ENCODE results near the gene SLC12A3. TPM values are rescaled to one million over a fixed set of nuclear protein-coding genes. Genes with fewer than 3 reads are reported as not detected.

Gene SLC12A3
- total RNA-seq, 2 experiments from 2014 or later, result not detected

GRCh38 chr16:56898847-56899246 is 33.8 kb downstream of the SLC12A3 start:
- intact Hi-C loops (cut with micrococcal nuclease), result no loop called here
- H3K27ac Mint-ChIP-seq, result no peak overlapping the region
- no peak for DNase-seq
- no peak overlapping the region for H3K4me3 Mint-ChIP-seq
- no peaks in the 10 kb centered on the region for H3K27me3 Mint-ChIP-seq (ENCODE audit: low read depth)
- H3K9me3 Mint-ChIP-seq, result no peaks in the 10 kb centered on the region
- peaks cover 19% of the 10 kb centered on the region for H3K4me1 Mint-ChIP-seq (ENCODE audit: low read depth)
- no peaks in the 10 kb centered on the region for H3K36me3 Mint-ChIP-seq (ENCODE audit: low read depth)
- CTCF ChIA-PET, result no interaction called here

- CTCF ChIA-PET, result no interaction called here
- H3K36me3 Mint-ChIP-seq (ENCODE audit: low read depth), result no peaks in the 10 kb centered on the region
- H3K27me3 Mint-ChIP-seq (ENCODE audit: low read depth), result no peaks in the 10 kb centered on the region
- H3K4me1 Mint-ChIP-seq (ENCODE audit: low read depth), result peaks cover 14% of the 10 kb centered on the region
- intact Hi-C loops (cut with micrococcal nuclease), result no loop called here
- no peaks in the 10 kb centered on the region for H3K9me3 Mint-ChIP-seq
- no peak for DNase-seq
- H3K4me3 Mint-ChIP-seq, result no peak overlapping the region
- H3K27ac Mint-ChIP-seq, result no peak overlapping the region
Observed at GRCh38 chr16:56903866-56904265, 38.9 kb downstream of the SLC12A3 start.

GRCh38 chr16:56907401-56907800 is 42.4 kb downstream of the SLC12A3 start:
- no peak overlapping the region for H3K4me3 Mint-ChIP-seq
- intact Hi-C loops (cut with micrococcal nuclease), result no loop called here
- no peaks in the 10 kb centered on the region for H3K27me3 Mint-ChIP-seq (ENCODE audit: low read depth)
- peaks cover 22% of the 10 kb centered on the region for H3K4me1 Mint-ChIP-seq (ENCODE audit: low read depth)
- H3K27ac Mint-ChIP-seq, result no peak overlapping the region
- DNase-seq, result no peak
- CTCF ChIA-PET, result no interaction called here
- no peaks in the 10 kb centered on the region for H3K36me3 Mint-ChIP-seq (ENCODE audit: low read depth)
- H3K9me3 Mint-ChIP-seq, result no peaks in the 10 kb centered on the region

GRCh38 chr16:56909527-56909979 is 44.5 kb downstream of the SLC12A3 start:
- CTCF ChIA-PET, result interaction anchor here (1.0 to 2.6 kb wide), 2 partner anchors 41 kb away, joined by 4 to 9 read pairs; no protein-coding TSS in a partner anchor
- intact Hi-C loops (cut with micrococcal nuclease), result no loop called here
- Mint-ChIP-seq H3K9me3 (no peaks in the 10 kb centered on the region), H3K4me1 (ENCODE audit: low read depth) (peaks cover 27% of the 10 kb centered on the region), H3K27me3 (ENCODE audit: low read depth) (no peaks in the 10 kb centered on the region), H3K4me3 (no peak overlapping the region), H3K36me3 (ENCODE audit: low read depth) (no peaks in the 10 kb centered on the region), H3K27ac (no peak overlapping the region)
- DNase-seq, result no peak

- Mint-ChIP-seq H3K4me3 (no peak overlapping the region), H3K27me3 (ENCODE audit: low read depth) (no peaks in the 10 kb centered on the region), H3K27ac (peak overlapping the region; percentile 53), H3K36me3 (ENCODE audit: low read depth) (no peaks in the 10 kb centered on the region), H3K4me1 (ENCODE audit: low read depth) (peaks cover 27% of the 10 kb centered on the region), H3K9me3 (no peaks in the 10 kb centered on the region)
- CTCF ChIA-PET, result interaction anchor here (0.8 to 2.6 kb wide), 6 partner anchors 10 to 54 kb away, joined by 3 to 9 read pairs (median 4); no protein-coding TSS in a partner anchor
- intact Hi-C loops (cut with micrococcal nuclease), result no loop called here
- DNase-seq, result no peak
Observed at GRCh38 chr16:56910112-56910511, 45.1 kb downstream of the SLC12A3 start.

- Mint-ChIP-seq H3K9me3 (no peaks in the 10 kb centered on the region), H3K36me3 (ENCODE audit: low read depth) (no peaks in the 10 kb centered on the region), H3K4me1 (ENCODE audit: low read depth) (peaks cover 27% of the 10 kb centered on the region), H3K27ac (peak overlapping the region; percentile 53), H3K4me3 (no peak overlapping the region), H3K27me3 (ENCODE audit: low read depth) (no peaks in the 10 kb centered on the region)
- intact Hi-C loops (cut with micrococcal nuclease), result no loop called here
- CTCF ChIA-PET, result interaction anchor here (0.7 to 2.6 kb wide), 8 partner anchors 9 to 53 kb away, joined by 3 to 9 read pairs (median 3); partner anchors contain the start of gene CETP
- peak; percentile 63 for DNase-seq
Observed at GRCh38 chr16:56910654-56911539, 45.9 kb downstream of the SLC12A3 start.

DNA sequence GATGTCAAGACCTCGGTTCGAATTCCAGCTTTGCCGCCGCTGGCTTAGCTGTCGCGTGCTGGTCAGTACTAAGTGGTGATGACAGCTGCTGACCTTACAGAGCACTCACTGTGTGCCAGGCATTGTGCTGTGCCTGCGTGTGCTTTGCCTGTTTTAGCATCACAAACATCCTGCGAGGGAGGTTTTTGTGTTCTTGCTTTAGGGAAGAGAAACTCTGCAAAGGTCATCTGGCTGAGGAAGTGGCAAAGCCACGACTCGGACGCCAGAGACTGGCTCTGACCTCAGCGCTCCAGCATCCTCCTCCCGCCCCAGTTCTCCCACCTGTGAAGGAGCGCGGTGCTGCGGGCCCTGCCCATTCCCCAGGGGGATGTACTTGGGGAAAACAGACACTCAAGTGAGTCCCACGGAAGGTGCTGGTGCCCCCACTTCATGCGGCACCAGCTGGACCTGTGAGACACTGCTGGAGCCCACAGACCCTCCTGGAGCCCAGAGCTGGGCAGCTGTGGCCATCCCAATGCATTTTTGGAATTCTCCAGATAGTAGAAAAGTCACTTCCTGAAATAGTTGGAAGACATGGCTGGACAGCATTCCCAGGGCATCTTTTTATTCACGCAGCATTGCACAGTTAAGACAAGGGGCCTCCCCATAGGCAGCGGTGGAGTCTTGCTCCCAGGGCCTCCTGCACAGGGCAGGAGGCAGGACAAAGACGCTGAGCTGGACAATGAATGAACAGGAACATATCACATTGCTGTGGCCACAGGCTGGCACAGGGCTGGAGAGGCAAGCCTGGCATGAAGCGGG is 47.0 kb downstream of the SLC12A3 start:
- intact Hi-C loops (cut with micrococcal nuclease), result no loop called here
- DNase-seq, result no peak
- no peak overlapping the region for H3K27ac Mint-ChIP-seq
- peaks cover 35% of the 10 kb centered on the region for H3K4me1 Mint-ChIP-seq (ENCODE audit: low read depth)
- no peaks in the 10 kb centered on the region for H3K9me3 Mint-ChIP-seq
- no peak overlapping the region for H3K4me3 Mint-ChIP-seq
- H3K27me3 Mint-ChIP-seq (ENCODE audit: low read depth), result no peaks in the 10 kb centered on the region
- no peaks in the 10 kb centered on the region for H3K36me3 Mint-ChIP-seq (ENCODE audit: low read depth)
- CTCF ChIA-PET, result interaction anchor here (0.9 to 2.6 kb wide), 3 partner anchors 39 to 52 kb away, joined by 3 to 9 read pairs (median 3); no protein-coding TSS in a partner anchor

DNA sequence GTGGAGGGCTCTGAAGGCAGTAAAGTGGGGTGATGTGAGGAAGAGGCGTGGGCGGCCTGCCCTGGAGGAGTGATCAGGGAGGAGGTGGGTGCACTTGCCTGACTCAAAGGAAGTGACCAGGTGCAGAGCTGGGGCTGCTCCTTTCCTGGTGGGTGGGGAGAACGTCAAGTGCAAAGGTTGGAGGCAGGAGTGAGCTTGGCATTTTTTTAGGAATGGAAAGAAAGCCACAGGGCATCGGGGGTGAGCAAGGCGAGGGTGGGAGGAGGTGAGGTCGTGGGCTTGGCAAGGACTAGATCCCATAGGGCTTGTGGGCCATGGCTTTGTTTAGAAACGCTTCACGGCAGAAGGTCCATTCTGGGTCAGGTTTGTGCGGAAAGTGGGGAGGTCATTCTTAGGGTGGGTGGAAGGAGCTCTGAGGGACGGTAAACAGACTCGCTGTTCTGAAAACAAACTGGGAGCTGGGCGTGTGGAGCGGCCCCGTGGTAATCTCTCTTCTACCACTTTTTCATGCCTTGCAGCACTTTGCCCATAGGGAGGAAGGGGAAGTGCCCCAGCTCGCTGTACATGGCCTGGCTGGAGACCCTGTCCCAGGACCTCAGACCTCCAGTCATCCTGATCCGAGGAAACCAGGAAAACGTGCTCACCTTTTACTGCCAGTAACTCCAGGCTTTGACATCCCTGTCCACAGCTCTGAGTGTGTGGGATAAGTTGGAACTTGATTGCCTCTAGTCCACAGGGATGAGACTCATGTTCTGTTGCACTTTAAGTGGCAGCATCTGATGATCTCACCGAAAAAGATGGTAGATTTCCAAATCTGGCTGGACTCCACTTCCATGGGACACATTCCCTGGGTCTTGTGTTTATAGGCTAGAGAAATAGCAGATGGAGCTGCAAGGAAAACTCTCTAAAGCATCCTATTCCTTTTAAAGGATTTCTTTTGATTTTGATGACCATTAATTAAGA is 48.0 kb downstream of the SLC12A3 start:
- H3K27me3 Mint-ChIP-seq (ENCODE audit: low read depth), result no peaks in the 10 kb centered on the region
- H3K9me3 Mint-ChIP-seq, result no peaks in the 10 kb centered on the region
- DNase-seq, result no peak
- no peaks in the 10 kb centered on the region for H3K36me3 Mint-ChIP-seq (ENCODE audit: low read depth)
- intact Hi-C loops (cut with micrococcal nuclease), result no loop called here
- H3K27ac Mint-ChIP-seq, result no peak overlapping the region
- no peak overlapping the region for H3K4me3 Mint-ChIP-seq
- peaks cover 45% of the 10 kb centered on the region for H3K4me1 Mint-ChIP-seq (ENCODE audit: low read depth)
- CTCF ChIA-PET, result interaction anchor here (0.6 to 1.0 kb wide), 2 partner anchors 142 to 150 kb away, joined by 3 read pairs; no protein-coding TSS in a partner anchor

DNA sequence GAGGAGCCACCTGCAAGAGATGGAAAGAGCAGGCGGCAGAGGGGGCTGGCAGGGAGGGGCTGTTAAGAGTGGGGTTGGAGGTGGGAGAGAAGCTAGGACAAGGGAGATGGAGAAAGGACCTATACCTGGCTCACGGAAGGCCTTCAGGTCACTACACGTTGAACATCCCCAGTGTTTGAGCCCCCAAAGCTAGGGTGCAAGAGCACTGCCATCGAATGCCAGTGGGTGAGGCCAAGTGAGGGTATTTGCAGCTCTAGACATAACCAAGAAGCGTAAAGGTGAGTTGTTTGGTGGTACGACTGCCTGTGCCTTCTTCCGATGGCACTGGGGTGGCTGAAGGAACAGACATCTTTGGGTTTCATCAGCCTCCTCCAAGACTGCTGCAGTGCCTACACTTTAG is 49.9 kb downstream of the SLC12A3 start:
- H3K27me3 Mint-ChIP-seq (ENCODE audit: low read depth), result no peaks in the 10 kb centered on the region
- CTCF ChIA-PET, result interaction anchor here (1.2 kb wide), 1 partner anchor 49 kb away, joined by 3 read pairs; no protein-coding TSS in a partner anchor
- no peak for DNase-seq
- H3K27ac Mint-ChIP-seq, result no peak overlapping the region
- intact Hi-C loops (cut with micrococcal nuclease), result no loop called here
- H3K36me3 Mint-ChIP-seq (ENCODE audit: low read depth), result no peaks in the 10 kb centered on the region
- no peaks in the 10 kb centered on the region for H3K9me3 Mint-ChIP-seq
- H3K4me1 Mint-ChIP-seq (ENCODE audit: low read depth), result peaks cover 57% of the 10 kb centered on the region
- H3K4me3 Mint-ChIP-seq, result no peak overlapping the region

DNA sequence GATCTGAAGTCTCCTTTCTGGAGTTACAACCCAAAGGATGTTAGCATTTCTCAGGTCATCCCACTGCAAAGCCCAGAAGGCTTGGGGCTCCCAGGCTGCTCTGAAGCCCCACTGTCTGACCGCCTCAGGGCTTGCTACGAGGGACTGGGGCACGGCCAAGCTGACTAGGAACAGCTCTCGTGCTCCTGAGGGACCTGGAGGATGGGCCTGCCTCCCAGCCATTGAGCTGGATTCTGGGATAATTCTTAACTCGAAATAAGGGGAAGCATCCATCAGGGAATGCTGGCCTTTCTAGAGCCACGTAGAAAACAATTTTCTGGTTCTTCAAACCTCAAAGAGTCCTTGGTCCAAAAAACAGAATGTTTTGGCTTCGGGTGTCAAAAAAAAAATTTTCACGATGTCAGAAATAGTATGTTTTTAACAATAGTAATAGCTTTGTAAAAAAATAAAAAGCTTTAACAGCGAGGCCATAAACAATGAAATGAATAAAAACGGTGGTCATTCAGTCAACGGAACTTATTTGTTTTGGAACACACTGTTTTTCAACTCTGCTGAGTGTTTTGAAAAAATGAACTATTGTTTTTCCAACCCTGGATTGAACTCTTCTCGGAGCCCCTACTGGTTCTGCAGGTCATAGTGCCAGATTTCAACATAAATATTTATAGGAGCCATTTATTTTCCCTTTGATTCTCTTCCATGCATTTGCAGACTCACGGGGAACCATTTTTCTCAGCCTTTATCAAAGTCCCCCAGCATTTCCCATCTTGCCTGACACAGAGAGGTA is 50.5 kb downstream of the SLC12A3 start:
- Mint-ChIP-seq H3K27me3 (ENCODE audit: low read depth) (no peaks in the 10 kb centered on the region), H3K4me1 (ENCODE audit: low read depth) (peaks cover 52% of the 10 kb centered on the region), H3K4me3 (no peak overlapping the region), H3K9me3 (no peaks in the 10 kb centered on the region), H3K36me3 (ENCODE audit: low read depth) (no peaks in the 10 kb centered on the region), H3K27ac (no peak overlapping the region)
- intact Hi-C loops (cut with micrococcal nuclease), result no loop called here
- CTCF ChIA-PET, result interaction anchor here (0.6 to 1.2 kb wide), 3 partner anchors 41 to 270 kb away, joined by 3 read pairs; partner anchors contain the start of gene PSME3IP1
- no peak for DNase-seq

Data from activated naive CD4-positive, alpha-beta T cell treated with anti-CD3 and anti-CD28 coated beads for 36 hours (primary cell).